Stimulated activated CD4-positive, alpha-beta T cell treated with anti-CD3 and anti-CD28 coated beads, Interleukin-2, amount 100 ng/mL, for 4 hours (primary cell): ENCODE data around the gene DNAAF9.
A peak's percentile ranks its signal among the peaks of the same experiment; 100 is the strongest.

Source experiments
- DNase-seq: peaks from one replicate; pipeline ENCODE4 v3.0.0-alpha.2; 2020; ENCODE audit warnings: low read depth

DNAAF9 gene

DNA sequence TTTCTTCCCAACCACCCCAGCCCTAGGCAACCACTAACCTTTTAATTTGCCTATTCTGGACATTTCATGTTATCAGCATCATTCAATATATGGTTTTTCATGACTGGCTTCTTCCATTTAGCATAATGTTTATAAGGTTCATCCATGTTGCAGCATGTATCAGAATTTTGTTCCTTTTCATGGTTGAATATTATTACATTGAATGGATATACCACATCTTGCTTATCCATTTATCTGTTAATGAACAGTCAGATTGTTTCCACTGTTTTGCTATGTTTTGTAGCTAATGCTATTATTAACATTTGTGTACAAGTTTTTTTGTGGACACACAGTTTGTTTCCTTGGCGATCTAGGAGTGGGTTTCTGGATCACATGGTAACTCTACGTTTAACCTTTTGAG, 3.0 kb upstream of the DNAAF9 start:
- no peak for DNase-seq

DNA sequence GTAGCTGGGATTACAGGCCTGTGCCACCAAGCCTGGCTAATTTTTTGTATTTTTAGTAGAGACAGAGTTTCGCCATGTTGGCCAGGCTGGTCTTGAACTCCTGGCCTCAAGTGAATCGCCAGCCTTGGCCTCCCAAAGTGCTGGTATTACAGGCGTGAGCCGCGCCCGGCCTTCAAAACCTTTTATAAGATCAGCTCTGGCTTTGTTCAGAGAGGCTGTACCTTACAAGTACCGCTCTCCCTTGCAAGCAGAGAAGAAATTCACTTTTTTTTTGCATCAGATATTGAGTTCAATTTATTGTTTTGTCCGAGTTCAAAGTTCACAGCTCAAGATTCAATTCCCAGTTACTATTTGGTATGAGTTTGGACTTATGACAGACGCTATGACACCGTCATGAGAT, 1.9 kb upstream of the DNAAF9 start:
- no peak for DNase-seq

DNA sequence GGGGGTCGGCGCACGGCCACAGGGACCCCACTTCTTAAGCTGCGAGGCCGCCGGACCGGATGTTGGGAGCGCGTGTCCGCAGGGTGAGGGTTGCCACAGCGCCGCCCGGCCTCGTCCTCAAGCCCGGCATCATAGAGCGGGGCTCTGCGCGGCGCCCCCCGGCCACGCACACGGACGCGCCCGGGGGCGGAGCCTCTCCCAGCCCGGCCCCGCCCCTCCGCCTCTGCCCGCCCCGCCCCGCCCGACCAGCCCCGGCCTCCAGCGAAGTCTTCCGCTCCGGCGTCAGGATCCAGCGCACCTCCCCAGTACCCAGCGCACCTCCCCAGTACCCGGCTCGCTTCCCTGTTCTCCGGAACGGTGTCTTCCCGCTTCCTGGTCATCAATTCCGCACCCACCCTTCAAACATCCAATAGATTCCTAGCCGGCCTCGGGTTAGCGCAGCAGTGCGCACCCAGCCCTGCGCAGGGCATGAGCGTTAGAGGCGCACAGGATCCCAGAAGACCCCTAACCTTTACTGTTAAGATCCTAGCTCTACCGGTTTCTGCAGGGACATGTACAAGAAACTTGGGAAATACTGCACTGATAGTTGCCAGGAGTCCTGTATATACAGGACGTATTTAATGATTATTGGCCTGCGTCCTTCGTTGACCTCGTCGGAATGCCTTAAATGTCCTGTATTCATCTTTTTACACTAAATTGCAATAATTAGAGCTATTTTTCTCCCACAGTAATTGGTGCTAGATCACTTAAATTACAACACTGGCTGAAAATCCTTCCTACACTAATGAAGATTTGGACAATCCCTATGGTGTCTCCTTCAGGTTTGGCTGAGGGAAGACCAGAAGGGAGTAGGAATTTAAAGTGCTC, 535 bp upstream of the DNAAF9 start:
- peak; percentile 48 for DNase-seq

DNA sequence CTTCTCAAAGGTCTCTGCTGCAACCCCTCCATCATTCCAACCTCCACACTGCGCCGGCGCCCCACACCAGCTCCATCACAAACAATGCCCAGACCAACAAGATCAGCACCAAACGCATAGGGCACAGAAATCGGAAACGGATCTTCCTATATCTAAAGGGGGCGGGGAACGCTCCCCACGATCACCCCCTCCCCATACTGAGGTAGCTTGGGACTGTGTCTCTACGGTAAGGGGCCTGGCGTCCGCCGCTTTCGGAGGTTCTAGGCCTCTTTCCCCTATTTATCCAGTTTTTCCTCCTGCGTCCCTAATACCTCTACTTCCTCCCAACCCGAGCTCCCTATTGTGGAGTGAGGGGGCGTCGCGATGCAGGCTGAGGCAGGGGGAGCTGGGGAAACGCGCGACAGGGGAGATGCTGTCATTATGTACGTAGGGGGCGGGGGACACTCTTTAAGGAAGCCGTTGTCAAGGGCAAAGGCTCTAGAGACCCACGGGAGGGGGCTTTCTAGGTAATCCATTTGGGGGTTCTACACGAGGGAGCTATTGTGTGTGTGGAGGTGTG, 909 bp downstream of the DNAAF9 start:
- DNase-seq, result no peak

DNA sequence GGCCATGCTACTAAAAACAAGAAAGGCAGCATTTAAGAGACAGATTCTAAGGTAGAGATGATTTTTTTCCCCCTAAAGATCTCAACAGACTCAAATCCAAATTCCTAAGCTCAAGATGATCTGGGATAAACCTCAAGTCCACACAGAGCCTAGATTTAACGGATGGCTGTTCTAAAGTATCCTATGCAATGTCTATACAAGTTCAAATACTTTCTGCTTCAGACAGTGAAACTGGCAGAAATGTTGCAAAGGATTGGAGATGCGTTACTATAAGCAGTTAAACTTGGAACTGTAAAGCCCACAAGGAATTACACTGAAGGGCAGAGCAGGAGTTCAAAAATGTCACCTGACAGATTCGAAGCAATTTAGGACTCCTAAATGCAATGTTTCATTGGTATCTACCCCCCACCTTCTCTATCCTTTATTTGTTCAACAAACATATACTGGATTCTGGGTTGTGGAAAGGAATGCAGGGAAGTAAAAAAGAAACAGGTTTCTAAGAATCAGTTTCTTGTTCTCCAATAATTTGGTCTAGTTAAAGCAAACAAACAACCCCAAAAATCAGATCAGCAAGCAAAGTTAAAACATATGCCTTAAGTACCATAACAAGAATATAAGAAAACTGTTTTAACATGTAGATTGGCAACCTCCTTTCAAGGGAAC, 1.6 kb downstream of the DNAAF9 start:
- DNase-seq, result no peak

DNA sequence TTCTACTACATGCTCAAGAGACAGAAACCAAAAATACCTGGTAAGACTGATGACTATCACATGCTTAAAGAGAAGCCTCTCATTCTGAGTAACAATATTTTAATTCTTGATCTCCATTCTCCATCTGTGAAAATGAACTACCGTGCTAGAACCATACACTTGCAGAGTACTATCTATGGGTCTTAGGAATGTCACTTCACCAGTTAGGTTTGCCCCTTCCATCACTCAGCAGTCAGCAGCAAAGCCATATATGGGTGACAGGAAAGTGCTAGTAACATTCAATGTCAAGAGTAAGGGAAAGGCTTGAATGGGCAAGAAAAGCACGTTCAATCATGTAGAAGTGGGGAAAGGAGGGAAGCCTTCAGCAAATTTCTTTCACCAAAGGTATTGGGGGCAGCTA, 2.3 kb downstream of the DNAAF9 start:
- no peak for DNase-seq

DNA sequence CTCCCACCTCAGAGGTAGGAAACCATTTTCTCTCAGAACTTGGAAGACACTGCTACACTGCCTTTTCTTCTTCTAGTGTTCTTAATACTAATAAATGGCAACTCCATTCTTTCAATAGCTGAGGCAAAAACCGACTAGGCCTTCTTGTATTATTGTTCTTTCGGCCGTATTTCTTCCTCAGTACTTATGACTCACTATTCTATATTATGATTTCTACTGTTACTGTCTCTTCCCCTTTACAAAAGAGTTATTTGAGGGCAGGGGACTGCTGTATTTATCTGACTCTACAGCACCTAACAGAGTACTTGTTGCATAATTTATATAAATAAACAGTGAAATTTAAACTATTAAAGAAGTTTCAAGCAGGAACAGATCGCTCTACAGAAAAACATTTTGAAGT, 3.1 kb downstream of the DNAAF9 start:
- DNase-seq, result no peak

DNA sequence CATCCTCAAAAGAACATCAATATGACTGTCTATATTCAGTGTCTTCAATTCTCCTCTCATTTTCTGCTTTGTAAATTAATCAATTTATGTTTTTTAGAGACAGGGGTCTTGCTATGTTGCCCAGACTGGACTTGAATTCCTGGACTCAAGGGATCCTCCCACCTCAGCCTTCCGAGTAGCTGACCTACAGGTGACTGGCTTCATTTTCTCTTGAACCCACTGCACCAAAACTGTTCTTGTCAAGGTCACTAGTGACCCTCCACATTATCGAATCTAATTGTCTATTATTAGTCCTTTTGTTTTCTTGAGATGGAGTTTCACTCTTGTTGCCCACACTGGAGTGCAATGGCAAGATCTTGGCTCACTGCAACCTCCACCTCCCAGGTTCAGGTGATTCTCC, 3.7 kb downstream of the DNAAF9 start:
- no peak for DNase-seq

DNA sequence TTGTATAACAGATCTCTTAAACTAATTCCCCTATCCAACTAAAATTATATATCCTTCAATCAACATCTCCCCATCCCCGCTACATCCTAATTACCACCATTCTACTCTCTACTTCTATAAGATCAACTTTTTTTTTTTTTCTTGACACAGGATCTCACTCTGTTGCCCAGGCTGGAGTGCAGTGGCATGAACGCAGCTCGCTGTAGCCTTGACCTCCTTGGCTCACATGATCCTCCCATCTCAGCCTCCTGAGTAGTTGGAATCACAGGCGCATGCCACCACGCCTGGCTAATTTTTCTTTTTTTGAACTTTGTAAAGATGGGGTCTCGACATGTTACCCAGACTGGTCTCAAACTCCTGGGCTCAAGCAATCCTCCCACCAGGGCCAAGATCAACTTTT, 5.0 kb downstream of the DNAAF9 start:
- no peak for DNase-seq

DNA sequence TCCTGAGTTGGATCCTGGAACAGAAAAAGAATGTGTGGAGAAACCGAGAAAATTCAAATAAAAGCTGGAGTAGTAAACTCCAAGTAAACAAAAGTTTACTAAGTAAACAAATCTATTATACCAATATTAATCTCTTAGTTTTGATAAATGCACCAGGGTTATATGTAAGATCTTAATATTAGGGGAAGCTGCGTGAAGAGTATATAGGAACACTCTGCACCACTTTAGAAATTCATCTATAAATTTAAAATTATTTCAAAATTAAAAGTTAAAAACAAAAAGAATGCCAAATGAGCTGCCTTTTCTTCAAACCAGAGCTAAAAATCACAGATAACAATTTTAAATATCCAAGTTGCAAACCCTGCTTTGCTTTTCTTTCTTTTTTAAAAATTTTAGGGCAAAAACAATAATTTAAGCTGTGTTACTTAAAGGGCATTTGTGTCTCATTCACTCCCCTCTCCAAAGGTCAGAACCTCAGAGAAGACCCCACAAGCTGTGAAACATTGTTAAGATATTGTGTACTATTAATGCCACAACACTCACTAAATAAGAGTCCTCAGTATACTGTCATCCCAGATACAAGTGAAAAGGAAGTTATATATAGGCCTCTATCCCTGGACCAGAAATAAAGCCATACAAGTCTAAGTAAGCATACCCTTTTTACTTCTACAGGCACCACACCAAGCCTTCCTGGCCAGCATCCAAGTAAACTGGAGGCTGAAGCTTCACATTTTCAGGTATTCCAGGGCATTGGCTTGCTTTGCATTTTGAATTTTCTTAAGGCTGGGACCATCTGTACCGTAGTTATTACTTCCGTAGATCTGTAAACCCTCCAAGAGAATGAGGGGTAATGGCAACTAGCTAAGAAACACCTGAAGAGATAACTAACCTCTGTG, 7.0 kb downstream of the DNAAF9 start:
- no peak for DNase-seq

DNA sequence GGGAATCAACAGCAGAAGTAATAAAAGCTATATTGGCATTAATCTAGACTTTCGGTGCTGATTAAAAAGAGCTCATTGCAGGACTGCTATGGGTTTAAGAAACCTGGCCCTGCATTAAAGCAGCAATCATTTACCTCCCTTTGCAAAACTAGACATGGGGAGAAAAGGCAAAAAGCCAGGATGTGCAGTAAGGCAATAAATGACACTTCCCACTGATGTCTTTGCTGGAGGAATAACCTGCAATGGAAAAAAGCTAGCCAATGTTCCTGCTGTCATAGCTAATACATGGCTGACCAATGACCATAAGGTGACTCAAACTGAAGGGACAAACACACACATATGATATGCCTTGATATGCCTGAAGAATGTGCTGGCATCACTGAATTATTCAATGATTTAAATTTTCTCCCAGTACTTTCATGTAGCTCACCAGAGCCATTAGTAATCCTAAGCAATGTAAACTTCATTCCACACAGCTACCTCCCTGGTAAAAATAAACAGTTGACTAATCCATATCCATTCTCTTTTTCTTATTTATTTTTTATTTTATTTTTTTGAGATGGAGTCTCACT, 8.7 kb downstream of the DNAAF9 start:
- no peak for DNase-seq

DNA sequence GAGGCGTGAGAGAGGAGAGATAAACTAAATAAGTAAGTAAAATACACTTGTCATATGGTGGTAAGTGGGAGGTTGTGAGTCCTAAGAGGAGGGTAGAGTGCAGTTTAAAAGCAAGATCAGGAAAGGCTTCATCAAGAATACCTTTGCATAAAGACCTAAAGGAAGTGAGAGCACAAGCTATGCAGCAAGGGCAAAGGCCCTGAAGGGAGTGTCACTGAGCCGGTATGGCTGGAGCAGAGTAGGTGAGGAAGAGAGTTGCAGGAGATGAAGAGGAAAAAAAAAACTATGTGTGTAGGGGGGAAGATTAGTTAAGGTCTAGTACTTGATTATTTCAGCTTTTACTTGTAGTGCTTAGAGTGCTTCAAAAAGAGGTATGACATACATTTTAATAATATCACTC, 11.0 kb downstream of the DNAAF9 start:
- no peak for DNase-seq

DNA sequence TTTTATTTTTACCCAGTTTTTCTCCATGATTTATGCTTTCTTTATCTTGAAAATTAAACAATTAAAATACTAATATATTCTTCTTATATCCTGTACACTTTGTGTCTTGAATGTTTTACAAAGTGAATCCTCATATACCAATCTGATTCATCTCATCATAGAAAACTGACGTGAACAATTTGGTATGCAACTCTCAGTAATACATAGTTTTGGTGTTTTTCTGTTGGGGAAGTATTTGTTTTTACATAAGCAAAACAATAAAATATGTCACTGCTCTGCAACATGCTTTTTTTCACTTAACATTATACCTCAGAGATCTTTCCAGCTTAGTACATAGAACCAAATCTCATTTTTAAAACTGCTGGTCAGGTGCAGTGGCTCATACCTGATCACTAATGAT, 14.7 kb downstream of the DNAAF9 start:
- no peak for DNase-seq

DNA sequence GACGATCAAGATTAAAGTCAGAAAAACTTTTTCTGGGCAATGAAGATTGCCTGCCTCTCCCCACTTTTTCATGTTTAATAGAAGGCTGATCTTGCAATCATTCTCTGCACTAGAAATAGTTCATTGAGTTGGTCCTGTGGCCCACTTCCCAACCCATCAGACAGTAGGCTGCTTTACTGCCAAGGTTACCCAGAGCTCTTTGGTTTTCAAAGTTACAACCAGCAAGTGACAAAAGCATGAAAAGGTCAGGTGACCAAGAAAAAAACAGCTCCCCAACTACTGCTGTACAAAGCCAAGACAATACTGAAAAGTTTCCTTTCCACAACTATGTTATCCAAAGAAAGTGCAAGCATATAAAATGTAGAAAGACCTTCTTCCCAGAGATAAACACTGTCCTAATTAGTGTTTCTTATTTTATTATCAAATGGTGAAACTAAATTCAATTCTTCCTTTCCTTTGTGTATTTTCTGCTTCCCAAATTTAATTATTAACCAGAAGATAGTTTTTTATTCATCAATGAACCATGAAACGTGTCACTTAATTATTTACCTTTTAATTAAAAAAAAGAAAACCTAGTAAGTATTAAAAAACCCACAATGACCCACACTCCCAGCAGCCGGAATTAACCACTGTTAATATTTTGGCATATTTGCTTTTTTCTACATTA, 16.6 kb downstream of the DNAAF9 start:
- DNase-seq, result no peak

DNA sequence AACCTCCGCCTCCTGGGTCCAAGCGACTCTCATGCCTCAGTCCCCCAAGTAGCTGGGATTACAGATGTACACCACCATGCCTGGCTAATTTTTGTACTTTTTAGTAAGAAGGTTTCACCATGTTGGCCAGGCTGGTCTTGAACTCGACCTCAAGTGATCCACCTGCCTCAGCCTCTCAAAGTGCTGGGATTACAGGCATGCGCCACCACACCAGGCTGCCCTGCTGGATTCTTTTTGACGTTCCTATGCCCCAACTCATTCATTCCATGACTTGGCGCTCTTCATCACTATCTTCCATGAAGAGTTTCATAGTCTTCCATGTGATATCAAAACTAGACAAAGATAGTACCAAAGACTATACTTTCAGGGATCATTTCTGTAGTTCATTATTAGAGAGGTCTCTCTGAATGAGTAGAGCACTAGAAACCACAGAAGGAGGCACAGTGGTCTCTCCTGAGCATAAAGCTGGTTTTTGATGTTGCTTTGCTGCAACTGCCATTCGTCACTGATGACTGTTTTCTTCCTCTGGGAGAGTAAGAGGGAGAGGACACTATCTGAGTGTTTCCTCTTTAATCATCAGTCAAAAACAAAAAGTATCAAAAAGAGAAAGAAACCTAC, 23.5 kb downstream of the DNAAF9 start:
- no peak for DNase-seq

DNA sequence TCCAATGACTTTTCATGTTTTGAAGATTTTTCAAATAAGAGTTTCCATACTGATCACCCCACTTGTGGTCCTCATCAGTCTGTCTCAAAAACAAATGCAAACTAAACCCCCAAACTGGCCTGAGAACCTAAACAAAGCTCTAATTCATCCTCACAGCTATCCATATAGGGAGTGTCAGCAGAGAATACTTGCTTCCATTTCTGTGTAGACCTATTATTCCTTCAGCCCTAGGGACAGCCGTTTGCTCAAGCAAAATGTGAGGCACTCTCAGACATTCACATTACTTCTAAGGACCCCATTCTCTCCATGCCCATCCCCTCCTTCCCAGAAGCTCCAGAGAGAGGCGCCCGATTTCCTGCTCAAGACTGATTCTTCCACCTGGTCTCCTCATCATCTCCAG, 24.6 kb downstream of the DNAAF9 start:
- no peak for DNase-seq

DNA sequence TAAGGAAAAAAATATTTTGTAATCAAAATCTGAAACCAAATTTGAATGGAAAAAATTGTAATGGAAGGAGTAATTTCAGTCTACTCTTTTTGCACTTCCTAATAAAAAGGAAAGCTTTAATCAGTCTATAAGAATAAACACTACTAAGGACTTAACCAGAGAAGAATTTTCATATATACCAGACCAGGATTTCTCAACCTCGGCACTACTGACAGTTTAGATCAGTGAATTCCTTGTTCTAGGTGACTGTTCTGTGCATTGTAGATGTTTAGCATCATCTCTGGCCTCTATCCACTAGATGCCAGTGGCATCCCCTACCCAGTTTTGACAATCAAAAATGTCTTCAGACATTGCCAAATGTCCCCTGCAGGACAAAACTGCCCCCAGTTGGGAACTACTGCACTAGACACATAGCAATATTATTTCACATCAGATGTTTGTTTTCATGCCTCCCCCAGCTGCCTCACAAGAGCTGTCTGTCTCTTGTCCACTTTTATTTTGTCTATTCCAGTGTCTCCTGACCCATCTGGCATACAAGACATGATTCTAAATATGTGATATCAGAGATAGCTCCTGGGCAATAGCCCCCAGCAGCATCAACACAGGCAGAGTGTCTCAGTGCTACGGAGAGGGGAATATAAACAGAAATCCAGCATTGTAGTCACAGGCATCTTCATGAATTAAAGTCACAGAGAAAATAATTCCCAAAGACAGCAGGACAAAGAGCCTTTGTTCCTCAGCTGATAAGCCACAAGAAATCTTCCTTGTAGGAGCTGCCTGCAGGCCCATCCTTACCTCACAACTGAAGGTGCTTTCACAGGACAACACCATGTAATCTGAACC, 27.0 kb downstream of the DNAAF9 start:
- DNase-seq, result no peak

DNA sequence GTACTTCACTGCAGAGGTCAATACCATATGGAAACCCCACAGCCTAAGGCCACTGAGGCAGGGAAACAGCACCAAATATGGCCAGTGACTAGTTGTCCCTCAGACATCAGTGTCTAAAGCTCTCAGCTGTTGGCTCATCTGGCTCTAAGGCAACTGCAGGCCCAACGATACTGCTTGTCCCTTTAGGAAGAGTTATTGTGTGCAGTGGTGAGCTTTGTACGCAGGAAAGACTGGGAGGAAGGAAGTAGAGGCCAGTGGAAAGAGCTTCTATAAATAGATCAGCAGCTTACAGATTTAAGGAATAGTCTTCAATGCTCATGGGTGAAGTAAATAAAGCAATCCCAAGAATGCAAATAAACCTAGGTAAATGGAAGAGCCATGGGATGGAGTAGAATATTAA, 29.3 kb downstream of the DNAAF9 start:
- no peak for DNase-seq

DNA sequence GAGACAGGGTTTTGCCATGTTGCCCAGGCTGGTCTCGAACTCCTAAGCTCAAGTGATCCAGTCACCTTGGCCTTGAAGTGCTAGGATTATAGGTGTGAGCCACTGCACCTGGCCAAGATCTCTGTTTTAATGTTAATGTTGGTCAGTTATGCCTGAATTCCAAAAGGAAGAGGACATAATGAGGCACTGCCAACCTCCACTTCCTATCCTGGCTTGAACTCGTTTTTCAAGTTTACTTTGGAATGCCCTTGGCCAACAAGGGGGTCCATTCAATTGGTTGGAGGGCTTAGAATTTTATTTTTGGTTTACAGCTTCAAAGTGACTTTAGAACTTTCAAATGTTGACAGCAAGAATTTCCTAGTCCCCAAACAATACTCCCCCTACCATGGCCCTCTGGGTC, 29.8 kb downstream of the DNAAF9 start:
- no peak for DNase-seq

DNA sequence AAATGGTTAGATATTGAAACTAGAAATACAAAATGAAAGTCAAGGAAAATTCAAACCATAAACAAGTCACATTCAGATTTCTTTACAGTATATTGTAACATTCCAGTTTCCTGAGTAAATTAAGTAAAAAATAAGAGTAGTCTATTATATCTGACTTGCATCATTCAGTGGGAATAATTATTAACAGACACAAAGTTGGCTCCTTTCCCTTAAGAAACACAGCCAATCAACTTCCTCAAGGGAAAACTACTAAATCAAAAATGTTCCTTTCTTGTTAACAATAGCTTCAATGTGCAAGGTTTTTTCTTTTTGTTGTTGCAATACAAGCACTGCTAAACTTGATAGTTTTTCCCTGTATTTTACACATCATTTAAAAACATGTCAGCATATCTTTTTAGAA, 33.2 kb downstream of the DNAAF9 start:
- DNase-seq, result no peak
